ENCODE measurements around the gene CREBL2. TPM values are rescaled to one million over a fixed set of nuclear protein-coding genes. Genes with fewer than 3 reads are reported as not detected.
"Not testable (repeated sequence)": the region's sequence is repeated elsewhere in the genome, so short reads cannot be mapped to it uniquely, and the experiment has no call there.

The CREBL2 gene
- total and polyA plus RNA-seq, 2 donors (not counting 1 experiment from before 2014, with no cell fraction given): 6.5 to 22.1 TPM

DNA sequence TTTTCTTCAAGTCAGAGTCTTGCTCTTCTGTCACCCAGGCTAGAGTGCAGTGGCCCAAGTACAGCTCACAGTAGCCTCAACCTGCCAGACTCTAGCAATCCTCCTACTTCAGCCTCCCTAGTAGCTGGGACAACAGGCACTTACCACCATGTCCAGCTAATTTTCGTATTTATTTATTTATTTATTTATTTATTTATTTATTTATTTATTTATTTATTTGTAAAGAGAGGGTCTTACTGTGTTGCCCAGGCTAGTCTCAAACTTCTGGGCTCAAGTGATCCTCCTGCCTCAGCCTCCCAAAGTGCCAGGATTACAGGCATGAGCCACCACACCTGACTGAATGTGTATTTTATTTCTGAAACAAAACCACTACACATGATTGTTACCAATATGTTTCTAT lies 31.0 kb upstream of the CREBL2 start:
- H3K9ac ChIP-seq (ENCODE audit: low read length); H3K27me3 Mint-ChIP-seq; H2AFZ ChIP-seq (ENCODE audit: insufficient read depth, low read depth, low read length, poor library complexity, severe bottlenecking); H3K4me1 ChIP-seq (ENCODE audit: control insufficient read depth in 2 of 2, insufficient read depth in 2 of 2, low read length in 2 of 2); H4K20me1 ChIP-seq (ENCODE audit: control insufficient read depth, insufficient read depth, low read length, poor library complexity, severe bottlenecking); H3K4me2 ChIP-seq (replicated peaks; ENCODE audit: low read depth, low read length, poor library complexity, severe bottlenecking); H3K36me3 ChIP-seq (replicated peaks in 1 of 2; ENCODE audit: control extremely low read depth in 1 of 2, control insufficient read depth in 1 of 2, extremely low read depth in 1 of 2, insufficient read depth in 2 of 2, low read length in 1 of 2); H3K4me3 Mint-ChIP-seq; intact Hi-C loops (cut with micrococcal nuclease); H3K79me2 ChIP-seq (ENCODE audit: control insufficient read depth, insufficient read depth, low read length); ATAC-seq (ENCODE audit: low read depth); H3K27ac Mint-ChIP-seq; H3K9me3 Mint-ChIP-seq (ENCODE audit: insufficient read depth); H3K9me3 ChIP-seq (ENCODE audit: control extremely low read depth in 1 of 3, control insufficient read depth in 2 of 3, insufficient read depth in 1 of 3, low read length in 2 of 3); H3K27me3 ChIP-seq (replicated peaks in 1 of 4; ENCODE audit: control extremely low read depth in 1 of 4, control insufficient read depth in 3 of 4, insufficient read depth in 4 of 4, low read length in 3 of 4); H3K27ac ChIP-seq (ENCODE audit: low read length in 2 of 2); CTCF ChIA-PET; DNase-seq; H3K4me3 ChIP-seq (ENCODE audit: control extremely low read depth in 1 of 5, extremely low read depth in 1 of 5, insufficient read depth in 1 of 5, low read depth in 2 of 5, low read length in 4 of 5); POLR2A ChIA-PET: not testable (repeated sequence)
- H3K4me1 Mint-ChIP-seq: peaks cover 16% of the 10 kb centered on the region
- no CpG with 5 or more reads among the region's 1 CpG for WGBS (ENCODE audit: insufficient coverage)

DNA sequence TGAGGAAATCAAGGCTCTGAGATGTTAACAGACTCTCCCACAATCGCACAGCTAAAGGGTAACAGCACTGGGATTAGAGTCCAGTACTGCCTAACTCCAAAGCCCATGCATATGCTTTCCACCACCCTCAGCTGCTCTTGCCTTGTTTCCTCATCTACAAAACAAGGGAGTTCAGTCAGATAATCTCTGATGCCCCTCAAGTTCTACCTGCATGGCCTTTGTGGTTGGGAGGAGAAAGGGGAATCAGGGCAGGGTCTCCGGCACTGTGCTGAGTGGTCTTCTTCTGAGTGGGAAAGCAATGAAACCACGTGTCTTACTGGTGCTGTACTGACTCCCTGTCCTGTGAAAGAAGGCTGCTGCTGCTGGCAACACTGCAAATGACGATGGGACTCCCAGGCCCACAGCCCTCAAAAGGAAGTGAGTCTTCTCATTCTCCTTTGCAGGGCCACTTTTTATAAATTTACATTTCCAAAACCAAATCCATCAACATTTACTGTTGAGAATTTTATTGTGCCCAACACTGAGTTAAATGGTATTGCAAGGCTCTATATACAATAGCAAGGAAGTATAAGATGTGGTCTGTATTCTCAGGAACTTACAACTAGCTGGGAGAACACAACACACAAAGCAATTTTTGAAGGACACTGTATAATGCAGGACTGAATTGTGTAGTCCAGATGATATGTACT lies 29.3 kb upstream of the CREBL2 start:
- Histone ChIP-seq H3K36me3 (replicated peaks in 1 of 2; ENCODE audit: control extremely low read depth in 1 of 2, control insufficient read depth in 1 of 2, extremely low read depth in 1 of 2, insufficient read depth in 2 of 2, low read length in 1 of 2) (no peaks in the 10 kb centered on the region), H3K4me3 (ENCODE audit: control extremely low read depth in 1 of 5, extremely low read depth in 1 of 5, insufficient read depth in 1 of 5, low read depth in 2 of 5, low read length in 4 of 5) (no peak overlapping the region), H4K20me1 (ENCODE audit: control insufficient read depth, insufficient read depth, low read length, poor library complexity, severe bottlenecking) (no peaks in the 10 kb centered on the region), H3K4me2 (replicated peaks; ENCODE audit: low read depth, low read length, poor library complexity, severe bottlenecking) (no peak overlapping the region), H3K27ac (ENCODE audit: low read length in 2 of 2) (no peak overlapping the region), H3K27me3 (replicated peaks in 1 of 4; ENCODE audit: control extremely low read depth in 1 of 4, control insufficient read depth in 3 of 4, insufficient read depth in 4 of 4, low read length in 3 of 4) (no peaks in the 10 kb centered on the region), H3K4me1 (ENCODE audit: control insufficient read depth in 2 of 2, insufficient read depth in 2 of 2, low read length in 2 of 2) (peaks cover 0 to 9% of the 10 kb centered on the region in 2 donors), H3K9me3 (ENCODE audit: control extremely low read depth in 1 of 3, control insufficient read depth in 2 of 3, insufficient read depth in 1 of 3, low read length in 2 of 3) (peaks cover 0 to 4% (median 4%) of the 10 kb centered on the region in 3 donors), H2AFZ (ENCODE audit: insufficient read depth, low read depth, low read length, poor library complexity, severe bottlenecking) (peak overlapping the region; percentile 3), H3K79me2 (ENCODE audit: control insufficient read depth, insufficient read depth, low read length) (no peaks in the 10 kb centered on the region), H3K9ac (ENCODE audit: low read length) (no peak overlapping the region)
- 83% methylated on average over 1 of the region's 4 CpGs for WGBS (ENCODE audit: insufficient coverage)
- Mint-ChIP-seq H3K9me3 (ENCODE audit: insufficient read depth) (peaks cover 2% of the 10 kb centered on the region), H3K4me3 (no peak overlapping the region), H3K27me3 (peaks cover 6% of the 10 kb centered on the region), H3K4me1 (peaks cover 16% of the 10 kb centered on the region), H3K27ac (peak overlapping the region; percentile 28)
- intact Hi-C loops (cut with micrococcal nuclease): no loop called here
- ATAC-seq (ENCODE audit: low read depth): no peak
- POLR2A ChIA-PET: no interaction called here
- no peak for DNase-seq
- CTCF ChIA-PET: interaction anchor here (1.0 kb wide), 1 partner anchor 205 kb away, joined by 3 read pairs; no protein-coding TSS in a partner anchor
- no peak for TF ChIP-seq EZH2 (IDR thresholded peaks at IDR 0.05; ENCODE audit: borderline replicate concordance, insufficient read depth, low read depth, low read length, poor library complexity, severe bottlenecking)
- TF ChIP-seq, protein P1, sequence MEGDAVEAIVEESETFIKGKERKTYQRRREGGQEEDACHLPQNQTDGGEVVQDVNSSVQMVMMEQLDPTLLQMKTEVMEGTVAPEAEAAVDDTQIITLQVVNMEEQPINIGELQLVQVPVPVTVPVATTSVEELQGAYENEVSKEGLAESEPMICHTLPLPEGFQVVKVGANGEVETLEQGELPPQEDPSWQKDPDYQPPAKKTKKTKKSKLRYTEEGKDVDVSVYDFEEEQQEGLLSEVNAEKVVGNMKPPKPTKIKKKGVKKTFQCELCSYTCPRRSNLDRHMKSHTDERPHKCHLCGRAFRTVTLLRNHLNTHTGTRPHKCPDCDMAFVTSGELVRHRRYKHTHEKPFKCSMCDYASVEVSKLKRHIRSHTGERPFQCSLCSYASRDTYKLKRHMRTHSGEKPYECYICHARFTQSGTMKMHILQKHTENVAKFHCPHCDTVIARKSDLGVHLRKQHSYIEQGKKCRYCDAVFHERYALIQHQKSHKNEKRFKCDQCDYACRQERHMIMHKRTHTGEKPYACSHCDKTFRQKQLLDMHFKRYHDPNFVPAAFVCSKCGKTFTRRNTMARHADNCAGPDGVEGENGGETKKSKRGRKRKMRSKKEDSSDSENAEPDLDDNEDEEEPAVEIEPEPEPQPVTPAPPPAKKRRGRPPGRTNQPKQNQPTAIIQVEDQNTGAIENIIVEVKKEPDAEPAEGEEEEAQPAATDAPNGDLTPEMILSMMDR (IDR thresholded peaks at IDR 0.05): no peak
